ENCODE data around the gene ABCB11. TPM values are rescaled to one million over a fixed set of nuclear protein-coding genes. Genes with fewer than 3 reads are reported as not detected.
"Not testable (repeated sequence)": the region's sequence is repeated elsewhere in the genome, so short reads cannot be mapped to it uniquely, and the experiment has no call there.

Gene ABCB11
- total RNA-seq, 1 donor from 2014 or later, result not detected

DNA sequence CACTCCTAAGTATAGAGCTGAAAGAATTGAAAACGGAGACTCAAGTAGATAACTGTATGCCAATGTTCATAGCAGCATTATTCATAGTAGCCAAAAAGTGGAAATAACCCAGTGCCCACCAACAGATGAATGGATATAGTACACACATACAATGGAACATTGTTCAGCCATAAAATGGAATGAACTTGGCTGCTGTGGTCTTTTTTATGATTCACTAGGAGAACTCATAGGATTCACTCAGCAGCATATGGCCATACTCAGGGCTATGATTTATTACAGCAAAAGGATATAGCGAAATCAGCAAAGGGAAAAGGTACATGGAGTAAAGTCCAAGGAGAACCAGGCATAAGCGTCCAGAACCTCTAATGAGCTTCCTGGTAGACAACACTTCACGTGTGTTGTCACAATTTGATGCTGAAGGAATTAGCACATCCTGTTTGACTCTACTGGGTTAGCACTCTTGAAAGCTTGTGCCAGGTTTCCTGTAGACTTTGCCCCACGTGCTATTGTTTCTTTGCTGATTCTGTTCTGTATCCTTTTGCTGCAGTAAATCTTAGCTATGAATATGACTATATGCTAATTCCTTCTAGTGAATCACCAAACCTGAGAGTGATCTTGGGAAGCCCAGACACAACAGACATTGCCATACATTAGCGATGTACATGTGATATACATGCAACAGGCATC, 156.6 kb downstream of the ABCB11 start:
- TF ChIP-seq, protein P1, sequence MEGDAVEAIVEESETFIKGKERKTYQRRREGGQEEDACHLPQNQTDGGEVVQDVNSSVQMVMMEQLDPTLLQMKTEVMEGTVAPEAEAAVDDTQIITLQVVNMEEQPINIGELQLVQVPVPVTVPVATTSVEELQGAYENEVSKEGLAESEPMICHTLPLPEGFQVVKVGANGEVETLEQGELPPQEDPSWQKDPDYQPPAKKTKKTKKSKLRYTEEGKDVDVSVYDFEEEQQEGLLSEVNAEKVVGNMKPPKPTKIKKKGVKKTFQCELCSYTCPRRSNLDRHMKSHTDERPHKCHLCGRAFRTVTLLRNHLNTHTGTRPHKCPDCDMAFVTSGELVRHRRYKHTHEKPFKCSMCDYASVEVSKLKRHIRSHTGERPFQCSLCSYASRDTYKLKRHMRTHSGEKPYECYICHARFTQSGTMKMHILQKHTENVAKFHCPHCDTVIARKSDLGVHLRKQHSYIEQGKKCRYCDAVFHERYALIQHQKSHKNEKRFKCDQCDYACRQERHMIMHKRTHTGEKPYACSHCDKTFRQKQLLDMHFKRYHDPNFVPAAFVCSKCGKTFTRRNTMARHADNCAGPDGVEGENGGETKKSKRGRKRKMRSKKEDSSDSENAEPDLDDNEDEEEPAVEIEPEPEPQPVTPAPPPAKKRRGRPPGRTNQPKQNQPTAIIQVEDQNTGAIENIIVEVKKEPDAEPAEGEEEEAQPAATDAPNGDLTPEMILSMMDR (conservative IDR thresholded peaks at IDR 0.05; ENCODE audit: low read depth, low read length), result no peak
- DNase-seq (ENCODE audit: low read depth), result no peak

GRCh38 chr2:168870824-168871223, 160.3 kb downstream of the ABCB11 start:
- not testable (repeated sequence) for H3K4me3 ChIP-seq (ENCODE audit: low read depth, low read length)

More for the DNA sequence above, 156.6 kb downstream of the ABCB11 start:
- no peak overlapping the region for H3K4me3 ChIP-seq (ENCODE audit: low read depth, low read length)

More at GRCh38 chr2:168870824-168871223, 160.3 kb downstream of the ABCB11 start:
- DNase-seq (ENCODE audit: low read depth), result not testable (repeated sequence)

Other genes starting within 250 kb of the ABCB11 start
- gene NOSTRIN, start 228.7 kb downstream of the ABCB11 start, total RNA-seq, result 0.36 and 3.1 TPM in 2 replicates
- 39.7 and 42.1 TPM in 2 replicates for gene SPC25, start 140.9 kb downstream of the ABCB11 start, total RNA-seq
- not detected in 2 replicates for gene G6PC2, start 130.0 kb downstream of the ABCB11 start, total RNA-seq
- 0.14 and 0.35 TPM in 2 replicates for gene DHRS9, start 38.2 kb upstream of the ABCB11 start, total RNA-seq

Data from epithelial cell of proximal tubule (primary cell).